Measurements from ENCODE around the gene JARID2. TPM values are rescaled to one million over a fixed set of nuclear protein-coding genes. Genes with fewer than 3 reads are reported as not detected.

JARID2 gene
- total and polyA plus RNA-seq, 9 of the 15 experiments (the other 6 are each of a cell fraction or from before 2014, with no cell fraction given): 5.0 to 29.0 (median 15.6) TPM

GRCh38 chr6:15561447-15562199, 315.8 kb downstream of the JARID2 start (continued):
- TF ChIP-seq REST (IDR thresholded peaks at IDR 0.05; ENCODE audit: borderline replicate concordance) (no peak), REST (CRISPR knock-in tag; IDR thresholded peaks at IDR 0.05; ENCODE audit: low read depth) (no peak), ZNF354B (CRISPR knock-in tag; IDR thresholded peaks at IDR 0.05) (no peak), KDM4B (IDR thresholded peaks at IDR 0.05; ENCODE audit: borderline replicate concordance in 2 of 2, low read depth in 1 of 2) (no peak), ZNF589 (CRISPR knock-in tag; IDR thresholded peaks at IDR 0.05; ENCODE audit: low read depth) (peak; percentile 77; the same call in 1 of the 2 replicates), ZNF57 (CRISPR knock-in tag; IDR thresholded peaks at IDR 0.05) (0 out of 2 replicates have a peak, but pooled peaks have one; percentile 71), BRF1 (IDR thresholded peaks at IDR 0.05; ENCODE audit: borderline replicate concordance, extremely low read depth, insufficient read length) (no peak), SRSF1 (IDR thresholded peaks at IDR 0.05; ENCODE audit: low read depth, low read length) (no peak), SOX6 (IDR thresholded peaks at IDR 0.05) (no peak), POLR2B (IDR thresholded peaks at IDR 0.05; ENCODE audit: low read depth, partially characterized antibody) (no peak), NCOR1 (IDR thresholded peaks at IDR 0.05) (no peak), GTF2F1 (IDR thresholded peaks at IDR 0.05; ENCODE audit: low read depth, low read length) (no peak), TCF3 (CRISPR knock-in tag; IDR thresholded peaks at IDR 0.05) (no peak), MEF2D (tag; conservative IDR thresholded peaks at IDR 0.05; ENCODE audit: low read depth) (peak; percentile 83), SMARCE1 (IDR thresholded peaks at IDR 0.05) (no peak)
- TF ChIP-seq, protein P1, sequence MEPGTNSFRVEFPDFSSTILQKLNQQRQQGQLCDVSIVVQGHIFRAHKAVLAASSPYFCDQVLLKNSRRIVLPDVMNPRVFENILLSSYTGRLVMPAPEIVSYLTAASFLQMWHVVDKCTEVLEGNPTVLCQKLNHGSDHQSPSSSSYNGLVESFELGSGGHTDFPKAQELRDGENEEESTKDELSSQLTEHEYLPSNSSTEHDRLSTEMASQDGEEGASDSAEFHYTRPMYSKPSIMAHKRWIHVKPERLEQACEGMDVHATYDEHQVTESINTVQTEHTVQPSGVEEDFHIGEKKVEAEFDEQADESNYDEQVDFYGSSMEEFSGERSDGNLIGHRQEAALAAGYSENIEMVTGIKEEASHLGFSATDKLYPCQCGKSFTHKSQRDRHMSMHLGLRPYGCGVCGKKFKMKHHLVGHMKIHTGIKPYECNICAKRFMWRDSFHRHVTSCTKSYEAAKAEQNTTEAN (CRISPR knock-in tag; IDR thresholded peaks at IDR 0.05): no peak
- TF ChIP-seq, protein P2, sequence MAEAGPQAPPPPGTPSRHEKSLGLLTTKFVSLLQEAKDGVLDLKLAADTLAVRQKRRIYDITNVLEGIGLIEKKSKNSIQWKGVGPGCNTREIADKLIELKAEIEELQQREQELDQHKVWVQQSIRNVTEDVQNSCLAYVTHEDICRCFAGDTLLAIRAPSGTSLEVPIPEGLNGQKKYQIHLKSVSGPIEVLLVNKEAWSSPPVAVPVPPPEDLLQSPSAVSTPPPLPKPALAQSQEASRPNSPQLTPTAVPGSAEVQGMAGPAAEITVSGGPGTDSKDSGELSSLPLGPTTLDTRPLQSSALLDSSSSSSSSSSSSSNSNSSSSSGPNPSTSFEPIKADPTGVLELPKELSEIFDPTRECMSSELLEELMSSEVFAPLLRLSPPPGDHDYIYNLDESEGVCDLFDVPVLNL (CRISPR knock-in tag; IDR thresholded peaks at IDR 0.05; ENCODE audit: low read depth): no peak
- TF ChIP-seq, protein P3, sequence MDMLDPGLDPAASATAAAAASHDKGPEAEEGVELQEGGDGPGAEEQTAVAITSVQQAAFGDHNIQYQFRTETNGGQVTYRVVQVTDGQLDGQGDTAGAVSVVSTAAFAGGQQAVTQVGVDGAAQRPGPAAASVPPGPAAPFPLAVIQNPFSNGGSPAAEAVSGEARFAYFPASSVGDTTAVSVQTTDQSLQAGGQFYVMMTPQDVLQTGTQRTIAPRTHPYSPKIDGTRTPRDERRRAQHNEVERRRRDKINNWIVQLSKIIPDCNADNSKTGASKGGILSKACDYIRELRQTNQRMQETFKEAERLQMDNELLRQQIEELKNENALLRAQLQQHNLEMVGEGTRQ (CRISPR knock-in tag; IDR thresholded peaks at IDR 0.05): no peak

Data from K562 (cell line).